ENCODE measurements around the gene RPL29.
"Not testable (repeated sequence)": the region's sequence is repeated elsewhere in the genome, so short reads cannot be mapped to it uniquely, and the experiment has no call there.

The RPL29 gene

GRCh38 chr3:51995346-51996163 is at the start of gene RPL29:
Gene RPL29, minus strand, starts transcription at chr3:51995895. Its CDS starts 434 bp downstream, at chr3:51995461.
- DNase-seq = peak; percentile 98

GRCh38 chr3:52044869-52045619 is 49.3 kb upstream of the RPL29 start:
- peak; percentile 41 for DNase-seq

DNA sequence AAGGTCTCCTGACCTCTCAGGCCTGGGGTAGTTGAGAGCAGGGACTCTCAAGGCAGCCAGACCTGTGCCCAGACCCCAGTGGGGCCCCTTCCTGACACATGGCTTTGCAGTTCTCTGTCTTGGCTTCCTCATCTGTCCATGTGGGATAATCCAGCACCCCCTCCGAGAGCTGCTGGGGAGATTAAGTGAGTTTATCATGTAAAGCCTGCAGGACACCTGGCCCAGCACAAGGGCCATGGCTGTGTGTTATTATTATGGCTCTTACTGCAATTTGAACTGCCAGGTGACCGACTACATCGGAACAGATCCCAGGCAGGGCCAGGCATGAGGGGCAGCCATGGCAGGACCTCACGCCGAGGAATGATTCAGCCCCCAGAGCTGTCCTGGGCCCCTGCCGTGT is 48.1 kb upstream of the RPL29 start:
- no peak for DNase-seq

DNA sequence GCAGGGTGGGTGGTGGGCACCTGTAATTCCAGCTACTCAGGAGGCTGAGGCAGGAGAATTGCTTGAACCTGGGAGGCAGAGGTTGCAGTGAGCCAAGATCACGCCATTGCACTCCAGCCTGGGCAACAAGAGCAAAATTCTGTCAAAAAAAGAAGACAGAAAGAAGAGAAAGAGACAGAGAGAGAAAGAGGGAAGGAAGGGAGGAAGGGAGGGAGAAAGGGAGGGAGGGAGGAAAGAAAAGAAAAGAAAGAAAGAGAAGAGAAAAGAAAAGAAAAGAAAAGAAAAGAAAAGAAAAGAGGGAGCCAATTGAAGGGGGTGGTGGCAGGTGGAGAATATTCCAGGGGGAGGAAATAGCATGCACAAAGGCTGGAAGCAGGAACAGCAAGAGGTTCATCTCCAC is 47.3 kb upstream of the RPL29 start:
- not testable (repeated sequence) for DNase-seq

GRCh38 chr3:52041118-52041731 is 45.5 kb upstream of the RPL29 start:
- DNase-seq = peak; percentile 44

DNA sequence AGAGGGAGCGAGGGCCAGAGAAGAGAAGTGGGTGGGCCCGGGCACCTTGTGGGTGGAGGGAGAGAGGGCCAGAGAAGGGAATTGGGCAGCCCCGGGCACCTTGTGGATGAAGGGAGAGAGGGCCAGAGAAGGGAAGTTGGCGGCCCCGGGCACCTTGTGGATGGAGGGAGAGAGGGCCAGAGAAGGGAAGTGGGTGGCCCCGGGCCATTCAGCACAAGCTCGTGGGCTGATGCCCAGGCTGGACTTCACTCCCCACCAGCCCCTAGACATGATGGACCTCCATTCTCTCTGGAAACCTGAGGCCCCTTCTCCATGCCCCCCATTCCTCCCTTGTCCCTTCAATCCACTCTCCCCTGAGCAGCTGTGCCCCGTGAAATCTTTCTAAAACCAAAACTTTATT is 44.9 kb upstream of the RPL29 start:
- no peak for DNase-seq

- DNase-seq = no peak
Observed at GRCh38 chr3:52039846-52040245, 44.2 kb upstream of the RPL29 start.

- no peak for DNase-seq
Observed at GRCh38 chr3:52039426-52039825, 43.7 kb upstream of the RPL29 start.

DNA sequence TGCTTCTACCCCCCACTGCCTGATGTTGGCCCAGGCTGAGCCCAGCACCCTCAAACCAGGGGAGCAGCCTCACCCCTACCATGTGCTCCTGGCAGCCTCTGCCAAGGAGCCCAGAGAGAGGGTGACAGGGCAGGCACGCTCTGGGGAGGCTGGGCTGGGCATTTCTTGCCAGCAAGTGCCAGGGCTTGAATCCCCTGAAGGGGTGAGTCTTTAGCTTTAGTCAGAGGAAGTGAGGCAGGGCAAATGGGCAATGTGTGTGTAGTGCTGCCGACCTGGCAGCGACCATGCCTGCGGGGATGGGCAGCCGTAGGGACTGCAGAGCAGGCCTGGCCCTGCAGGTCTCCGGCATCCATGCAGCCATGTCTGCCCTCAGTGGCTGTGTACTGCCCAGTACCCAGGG is 42.5 kb upstream of the RPL29 start:
- DNase-seq = no peak

DNA sequence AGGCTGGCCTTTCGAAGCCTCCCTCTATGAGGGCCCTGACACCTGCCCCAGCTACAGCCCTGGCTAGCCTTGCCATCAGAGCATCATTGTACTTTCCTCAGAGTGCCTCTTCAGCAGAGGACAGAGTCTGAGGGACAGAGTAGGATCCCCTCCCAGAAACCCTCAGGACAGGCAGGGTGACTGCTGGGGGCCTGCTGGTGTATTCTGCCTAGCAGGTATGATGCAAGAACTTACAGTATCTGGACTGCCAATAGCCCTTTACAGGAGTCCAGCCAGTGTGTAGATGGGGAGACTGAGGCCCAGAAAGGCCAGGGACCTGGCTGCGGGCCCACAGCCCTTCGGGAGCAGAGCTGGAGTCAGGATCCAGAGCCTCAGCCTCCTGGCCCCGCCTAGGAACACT is 41.6 kb upstream of the RPL29 start:
- DNase-seq = no peak

- no peak for DNase-seq
Observed at GRCh38 chr3:52036829-52037228, 41.1 kb upstream of the RPL29 start.

GRCh38 chr3:52036222-52036694 is 40.6 kb upstream of the RPL29 start:
- DNase-seq = no peak

DNA sequence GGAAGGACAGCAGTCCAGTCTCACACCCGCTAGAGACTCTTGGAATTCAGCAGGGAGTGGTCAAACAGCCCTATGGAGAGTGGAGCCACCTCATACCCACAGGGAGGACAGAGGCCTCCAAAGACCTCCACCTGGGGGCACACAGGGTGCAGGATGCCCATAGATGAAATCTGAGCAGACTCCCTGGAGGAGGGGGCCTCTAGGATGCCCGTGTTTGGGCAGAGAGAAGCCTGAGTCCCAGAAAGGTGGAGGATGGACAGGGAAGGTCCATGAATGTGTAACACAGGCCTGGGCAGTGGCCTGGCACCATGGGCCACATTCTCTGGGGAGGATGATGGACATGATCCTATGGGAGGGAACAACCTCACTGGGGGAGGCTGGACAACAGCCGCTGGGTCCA is 39.0 kb upstream of the RPL29 start:
- no peak for DNase-seq

- DNase-seq = no peak
Observed at GRCh38 chr3:52034212-52034611, 38.5 kb upstream of the RPL29 start.

- DNase-seq = not testable (repeated sequence)
Observed at GRCh38 chr3:52033748-52034147, 38.1 kb upstream of the RPL29 start.

DNA sequence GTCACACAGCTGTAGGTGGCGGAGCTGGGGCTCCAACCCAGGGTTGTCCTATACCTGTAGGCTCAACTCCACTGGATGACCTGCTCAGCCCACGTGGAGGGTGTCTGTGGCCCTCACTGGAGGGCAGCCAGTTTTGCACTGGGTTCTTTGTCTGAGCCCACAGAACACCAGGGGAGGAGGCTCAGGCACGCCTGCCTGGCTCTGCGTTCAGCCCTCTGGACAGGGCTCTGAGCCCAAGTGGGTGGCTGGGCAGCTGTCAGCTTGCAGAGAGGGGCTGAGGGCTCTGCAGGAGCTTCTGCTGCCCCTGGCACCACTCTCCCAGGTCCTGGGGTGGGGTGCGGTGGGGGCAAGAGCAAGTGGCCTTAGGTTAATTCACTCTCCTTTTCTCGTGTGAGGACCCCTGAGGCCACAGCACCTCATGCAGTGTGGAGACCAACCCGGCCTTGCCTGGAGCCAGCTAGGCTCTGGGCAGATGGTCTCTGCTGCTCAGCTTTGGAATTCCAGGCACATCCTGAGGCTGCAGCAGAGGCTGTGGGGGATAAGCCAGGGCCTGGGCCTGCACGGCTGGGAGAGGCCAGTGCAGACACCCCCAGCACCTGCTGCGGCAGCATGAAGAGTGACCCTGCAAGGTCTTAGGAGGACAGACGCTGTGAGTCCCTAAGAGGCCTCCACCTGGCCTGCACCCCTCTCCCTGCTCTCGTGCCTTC is 37.2 kb upstream of the RPL29 start:
- no peak for DNase-seq

DNA sequence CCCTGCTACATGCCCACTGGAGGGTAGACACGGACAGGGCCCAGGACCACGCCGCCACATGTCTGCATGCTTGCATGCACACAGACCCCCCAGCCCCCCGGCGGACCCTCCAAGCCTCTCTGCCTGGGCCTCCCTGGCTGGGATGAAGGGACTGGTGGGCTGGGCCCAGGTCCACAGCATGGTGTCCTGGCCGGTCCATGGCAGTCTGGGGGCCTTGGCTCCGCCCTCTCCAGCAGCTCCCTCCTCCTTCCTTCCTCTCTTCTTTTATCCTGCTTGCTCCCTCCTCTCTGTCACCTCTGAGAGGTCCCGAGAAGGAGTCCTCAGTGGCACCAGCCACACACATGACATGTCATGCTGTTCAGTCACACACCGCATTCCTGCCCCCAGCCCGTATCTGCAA is 36.2 kb upstream of the RPL29 start:
- DNase-seq = no peak

DNA sequence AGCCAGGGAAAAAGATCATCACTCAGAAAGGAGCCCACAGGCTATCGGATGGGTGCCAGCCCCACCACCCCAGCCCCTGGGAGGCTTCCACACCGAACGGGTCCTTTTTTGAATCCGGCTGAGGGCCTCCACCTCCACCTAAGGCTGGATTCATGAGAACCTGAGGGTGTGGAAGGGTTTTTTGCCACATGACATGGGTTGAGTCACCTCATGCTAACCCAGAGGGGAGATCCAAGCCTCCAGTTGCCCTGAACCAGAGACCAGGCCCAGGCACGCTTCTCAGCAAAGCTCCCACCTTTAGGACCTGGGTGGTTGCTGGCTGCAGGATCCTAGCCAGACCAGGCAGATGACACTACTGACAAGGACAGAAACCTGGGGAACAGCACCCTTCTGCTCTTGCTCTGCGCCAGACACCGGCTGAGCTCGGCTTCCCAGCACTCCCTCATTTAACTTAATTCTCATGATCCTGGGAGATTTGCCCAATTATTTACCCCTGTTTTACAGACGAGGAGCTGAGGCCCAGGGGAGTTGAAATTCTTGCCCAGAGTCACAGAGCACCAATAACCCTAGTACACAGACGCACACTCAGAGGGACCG is 35.1 kb upstream of the RPL29 start:
- DNase-seq = no peak

- DNase-seq = no peak
Observed at GRCh38 chr3:52029535-52029934, 33.8 kb upstream of the RPL29 start.

GRCh38 chr3:52029053-52029452 is 33.4 kb upstream of the RPL29 start:
- peak; percentile 50 for DNase-seq

DNA sequence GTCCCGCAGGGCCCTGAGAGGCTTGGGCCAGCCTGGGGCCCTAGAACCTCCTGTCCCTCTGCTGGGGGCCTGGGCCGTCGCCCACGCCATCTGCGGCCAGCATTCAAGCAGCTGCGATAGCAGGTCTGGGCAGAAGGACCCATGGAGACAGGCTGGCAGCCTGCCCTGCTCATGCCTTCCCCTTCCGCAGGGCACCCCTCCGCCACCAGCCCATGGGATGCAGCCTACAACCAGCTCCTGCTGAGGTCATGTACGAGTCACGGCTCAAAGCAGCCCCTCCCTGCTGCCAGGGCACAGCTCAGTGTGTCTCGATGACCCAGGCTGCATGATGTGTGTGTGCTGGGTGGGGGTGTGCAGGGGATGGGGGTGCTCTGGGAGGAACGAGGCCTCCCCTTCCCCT is 32.9 kb upstream of the RPL29 start:
- peak; percentile 24 for DNase-seq

DNA sequence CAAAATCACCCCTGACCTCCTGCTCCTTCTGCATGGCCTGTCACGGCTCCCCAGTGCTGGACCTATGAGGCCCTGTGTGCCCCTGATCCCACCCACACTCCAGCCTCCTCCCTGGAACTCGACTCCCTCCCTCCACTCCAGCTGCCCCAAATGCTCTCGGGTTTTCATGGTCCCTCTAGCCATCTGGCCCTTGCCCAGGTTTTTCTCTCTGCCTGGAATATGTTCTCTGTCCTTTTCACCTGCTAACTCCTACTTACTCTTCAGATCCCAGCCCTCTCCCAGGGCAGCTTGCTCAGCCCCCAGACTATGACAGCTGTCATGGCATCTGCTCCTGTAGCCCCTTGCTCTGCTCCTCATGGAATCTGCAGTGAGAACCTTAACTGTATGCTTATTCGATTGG is 30.3 kb upstream of the RPL29 start:
- DNase-seq = no peak

DNA sequence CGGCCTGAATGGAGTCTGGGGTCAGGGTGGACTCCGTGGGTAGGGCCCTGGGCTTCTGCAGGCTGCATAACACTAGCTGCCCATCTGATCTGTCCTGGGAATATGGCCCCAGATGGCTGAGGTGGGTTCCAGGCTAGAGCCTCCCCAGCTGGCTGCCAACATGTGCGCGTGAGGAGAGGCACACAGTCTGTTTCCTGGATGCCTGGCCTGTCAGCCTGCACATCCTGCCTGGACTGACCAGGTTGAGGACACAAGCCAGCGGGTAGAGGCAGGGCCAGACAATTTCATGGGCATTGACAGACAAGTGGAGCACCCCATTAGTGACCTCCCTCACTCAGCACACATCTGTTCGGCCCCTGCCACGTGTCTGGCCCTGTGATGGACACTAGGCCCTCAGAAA is 29.8 kb upstream of the RPL29 start:
- no peak for DNase-seq
